C4-2B (cell line): ENCODE data around the gene MTMR12.

Experiments
- H3K27ac ChIP-seq: fragments of 450-650 bp; 2 replicates; pipeline ENCODE4 v1.5.1; 2017
- CTCF ChIP-seq: fragments of 450-650 bp; conservative IDR thresholded peaks from 2 replicates; pipeline ENCODE4 v1.5.1; 2017; ENCODE audit warnings: mild to moderate bottlenecking
- ZFX ChIP-seq: fragments of 450-650 bp; IDR thresholded peaks from 2 replicates; pipeline ENCODE4 v1.6.1; 2017

Gene MTMR12

DNA sequence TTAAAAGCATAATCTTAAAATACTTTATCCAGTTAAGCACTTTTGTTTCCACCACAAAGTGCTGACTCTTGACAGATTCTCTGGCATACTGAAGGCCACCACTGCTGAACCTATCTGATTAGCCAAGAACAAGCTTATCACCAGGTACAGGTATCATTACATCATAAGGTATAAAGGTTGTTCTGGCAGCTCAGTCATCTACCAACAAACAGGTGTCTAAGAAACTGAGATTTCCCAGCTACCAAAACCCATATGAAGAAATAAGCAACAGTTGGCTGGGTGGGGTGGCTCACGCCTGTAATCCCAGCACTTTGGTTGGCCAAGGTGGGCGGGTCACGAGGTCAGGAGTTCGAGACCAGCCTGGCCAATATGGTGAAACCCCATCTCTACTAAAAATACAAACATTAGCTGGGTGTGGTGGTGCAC is 5.0 kb downstream of the MTMR12 start:
- H3K27ac ChIP-seq = no peak overlapping the region
- TF ChIP-seq ZFX = no peak
- no peak for TF ChIP-seq CTCF

- no peak overlapping the region for H3K27ac ChIP-seq
- no peak for TF ChIP-seq CTCF
- TF ChIP-seq ZFX = no peak
Measured at GRCh38 chr5:32304622-32305021, 8.1 kb downstream of the MTMR12 start.

- TF ChIP-seq CTCF (no peak), ZFX (no peak)
Measured at GRCh38 chr5:32303755-32304120, 9.0 kb downstream of the MTMR12 start.

GRCh38 chr5:32302835-32303754 is 9.6 kb downstream of the MTMR12 start:
- TF ChIP-seq CTCF = no peak
- no peak for TF ChIP-seq ZFX
- no peak overlapping the region for H3K27ac ChIP-seq

More at GRCh38 chr5:32303755-32304120, 9.0 kb downstream of the MTMR12 start:
- H3K27ac ChIP-seq = no peak overlapping the region

DNA sequence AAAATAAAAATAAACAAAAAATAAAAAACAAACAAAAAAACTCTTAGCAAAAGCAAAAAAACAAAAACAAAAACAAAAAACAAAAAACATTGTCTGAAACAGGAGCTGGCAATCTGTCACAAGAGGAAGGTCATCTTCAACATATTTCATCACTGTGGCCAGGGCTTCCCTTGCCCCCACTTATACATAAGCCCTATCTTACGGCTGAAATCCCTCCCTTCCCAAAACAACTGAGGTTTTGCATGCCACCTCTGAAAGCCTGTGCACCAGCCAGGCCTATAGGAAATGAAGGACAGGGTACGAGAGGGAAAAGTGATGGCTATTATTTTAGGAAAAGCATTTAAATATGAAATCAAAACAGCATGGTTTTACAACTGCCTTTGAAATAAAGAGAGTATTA is 10.8 kb downstream of the MTMR12 start:
- no peak overlapping the region for H3K27ac ChIP-seq
- TF ChIP-seq CTCF (no peak), ZFX (no peak)

DNA sequence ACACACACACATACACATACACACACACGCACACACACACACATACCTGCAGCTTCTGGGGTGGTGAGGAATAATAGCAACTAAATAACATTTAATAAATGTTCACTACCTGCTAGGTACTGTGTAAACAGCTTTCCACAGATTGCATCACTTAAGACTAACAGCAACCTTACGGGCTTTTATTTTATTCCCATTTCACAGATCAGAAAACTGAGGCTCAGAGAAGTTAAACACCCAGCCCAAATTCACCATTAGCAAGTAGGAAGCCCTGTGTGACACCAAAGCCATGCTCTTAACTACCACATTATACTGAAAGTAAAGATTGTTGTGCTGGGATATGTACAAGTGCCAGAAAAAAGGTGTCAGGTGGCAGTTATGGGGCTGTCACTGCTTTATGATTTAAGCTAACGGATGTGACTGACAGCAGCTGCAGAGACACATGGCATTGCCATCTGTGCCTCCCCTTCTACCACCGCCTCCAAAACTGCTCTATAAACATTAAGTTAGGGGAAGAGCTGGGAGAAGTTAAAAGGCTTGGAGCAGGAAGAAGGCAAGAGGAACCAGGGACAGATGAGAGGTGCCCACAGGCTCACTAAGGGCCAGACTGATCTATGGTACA is 13.6 kb downstream of the MTMR12 start:
- TF ChIP-seq ZFX (no peak), CTCF (no peak)
- no peak overlapping the region; the same call in 1 of the 2 replicates for H3K27ac ChIP-seq

DNA sequence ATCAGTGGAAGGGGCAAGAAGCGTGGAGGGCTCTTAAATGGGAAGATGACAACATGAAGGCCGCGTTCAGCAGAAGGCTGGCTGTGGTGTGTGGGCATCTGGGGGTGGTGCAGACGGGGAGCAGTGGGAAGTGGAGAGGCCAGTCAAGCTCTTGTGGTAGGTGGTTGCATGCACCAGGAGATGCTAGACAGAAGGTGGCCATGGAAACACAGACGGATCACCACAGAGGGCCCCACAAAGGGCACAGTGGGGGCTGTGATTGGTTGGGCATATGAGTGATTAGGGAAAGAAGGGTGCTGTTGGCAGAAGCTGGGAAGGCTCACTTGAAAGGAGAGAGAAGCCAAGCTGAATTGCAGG is 14.7 kb downstream of the MTMR12 start:
- TF ChIP-seq ZFX = no peak
- no peak for TF ChIP-seq CTCF

More for the DNA sequence above, 14.7 kb downstream of the MTMR12 start:
- H3K27ac ChIP-seq = no peak overlapping the region
